ENCODE measurements around the gene GLTPD2.

GLTPD2 gene

DNA sequence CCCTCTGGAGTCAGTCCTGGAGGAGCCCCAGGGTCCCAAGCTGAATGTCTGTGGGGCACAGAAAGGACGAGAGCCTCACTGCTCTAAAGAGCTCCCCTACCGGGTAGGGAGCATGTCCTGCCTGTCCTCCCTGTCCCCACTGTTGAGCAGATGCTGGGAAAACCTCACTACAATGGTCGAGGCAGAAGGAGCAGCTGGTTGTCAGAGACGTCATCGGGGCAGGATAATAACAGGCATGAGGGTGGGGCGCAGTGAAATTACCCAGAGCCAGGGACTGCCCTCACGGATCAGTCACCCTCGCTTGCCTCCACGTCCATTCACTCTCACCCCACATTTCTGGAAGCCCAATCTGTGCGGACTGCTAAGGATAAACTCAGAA is 16.5 kb upstream of the GLTPD2 start:
- DNase-seq: no peak

DNA sequence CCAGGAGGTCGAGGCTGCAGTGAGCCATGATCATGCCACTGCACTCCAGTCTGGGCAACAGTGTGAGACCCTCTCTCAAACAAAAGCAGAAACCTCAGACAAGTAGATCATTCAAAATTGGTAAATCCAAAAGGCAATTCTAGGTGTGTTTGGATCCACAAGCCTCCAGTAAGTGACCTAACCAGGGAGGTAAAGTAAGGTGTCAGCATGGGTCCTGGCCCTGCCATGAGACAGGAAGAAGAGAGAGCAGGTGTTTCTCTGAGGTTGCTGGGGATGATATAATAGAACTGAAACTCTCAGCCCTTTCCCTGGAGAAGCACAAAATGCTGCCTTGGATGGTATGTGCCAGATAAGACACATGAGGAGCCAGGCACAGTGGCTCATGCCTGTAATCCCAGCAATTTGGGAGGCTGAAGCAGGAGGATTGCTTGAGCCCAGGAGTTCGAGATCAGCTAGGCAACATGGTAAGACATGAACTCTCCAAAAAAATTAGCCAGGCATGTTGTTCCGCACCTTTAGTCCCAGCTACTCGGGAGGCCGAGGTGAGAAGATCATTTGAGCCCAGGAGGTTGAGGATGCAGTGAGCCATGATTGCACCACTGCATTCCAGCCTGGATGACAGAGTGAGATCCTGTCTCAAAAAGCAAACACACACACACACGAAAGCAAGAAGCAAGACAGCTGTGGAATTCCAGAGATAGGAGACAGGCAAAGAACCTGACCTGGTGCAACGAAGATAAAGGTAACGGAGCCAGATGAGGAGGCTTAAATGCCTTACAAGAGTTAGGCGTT is 10.6 kb upstream of the GLTPD2 start:
- DNase-seq: no peak

DNA sequence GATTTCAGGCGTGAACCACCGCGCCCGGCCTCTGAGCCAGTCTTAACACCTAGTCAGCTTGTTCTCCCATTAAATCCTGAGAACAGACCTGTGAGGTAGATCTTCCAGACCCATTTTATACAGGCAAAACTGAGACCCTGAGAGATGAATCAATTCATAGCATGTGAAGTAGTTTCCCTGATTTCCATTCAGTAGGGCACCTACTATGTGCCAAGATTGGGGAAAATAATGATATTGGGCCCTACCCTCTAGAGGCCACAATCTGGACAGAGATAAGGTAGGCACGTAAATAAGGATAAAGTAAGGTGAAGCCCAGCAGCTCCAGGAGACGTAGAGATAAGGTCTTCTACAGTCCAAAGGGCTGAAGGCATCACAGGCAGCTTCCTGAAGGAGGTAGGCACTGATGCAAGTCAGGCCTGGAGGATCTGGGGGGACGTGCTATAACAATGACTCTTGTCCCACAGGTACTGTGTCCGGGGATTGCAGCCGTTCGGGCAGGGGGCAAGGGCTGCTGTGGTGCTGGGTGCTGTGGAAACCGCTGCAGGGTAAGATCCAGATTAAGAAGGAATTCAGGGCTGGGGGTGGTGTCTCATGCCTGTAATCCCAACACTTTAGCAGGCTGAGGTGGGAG is 8.3 kb upstream of the GLTPD2 start:
- no peak for DNase-seq

- DNase-seq: no peak
These were observed 6.1 kb upstream of the GLTPD2 start for GRCh38 chr17:4782652-4783051.

DNA sequence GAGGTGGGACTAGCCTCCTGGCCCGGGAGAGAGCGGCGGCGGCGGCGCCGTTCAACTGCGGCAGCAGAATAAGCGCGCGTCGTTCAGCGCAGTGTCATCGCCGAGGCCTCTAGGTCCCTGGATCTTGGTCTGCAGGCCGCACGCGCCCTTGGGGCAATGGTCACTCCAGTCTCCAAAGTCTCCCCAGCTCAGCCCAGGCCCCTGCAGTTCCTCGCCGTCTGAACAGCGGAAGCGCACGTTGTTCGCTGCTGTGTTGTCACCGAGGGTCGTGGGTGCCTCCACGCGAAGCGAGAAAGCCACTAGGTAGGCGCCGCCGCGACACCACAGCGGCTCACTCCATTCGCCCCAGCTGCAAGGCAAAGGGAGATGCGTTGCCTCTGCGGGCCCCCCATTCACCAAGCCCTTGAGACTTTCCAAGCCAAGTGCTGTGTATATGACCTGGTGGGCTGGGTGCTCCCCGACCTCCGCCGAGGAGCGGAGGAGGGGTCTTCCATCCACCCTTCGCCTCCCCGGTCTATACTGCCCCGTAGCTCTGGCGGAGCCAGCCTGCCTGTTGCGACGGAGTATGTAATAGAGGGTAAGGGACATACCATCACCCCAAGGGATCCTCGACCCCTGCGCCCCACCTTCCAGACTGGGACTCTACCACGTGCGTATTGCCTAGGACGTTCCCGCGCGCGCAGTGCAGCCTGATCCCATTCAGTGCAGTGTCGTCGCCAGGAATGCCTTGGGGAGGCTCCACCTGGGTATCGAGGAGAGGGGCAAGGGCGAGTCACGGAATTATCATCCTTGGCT is 3.3 kb upstream of the GLTPD2 start:
- no peak for DNase-seq

DNA sequence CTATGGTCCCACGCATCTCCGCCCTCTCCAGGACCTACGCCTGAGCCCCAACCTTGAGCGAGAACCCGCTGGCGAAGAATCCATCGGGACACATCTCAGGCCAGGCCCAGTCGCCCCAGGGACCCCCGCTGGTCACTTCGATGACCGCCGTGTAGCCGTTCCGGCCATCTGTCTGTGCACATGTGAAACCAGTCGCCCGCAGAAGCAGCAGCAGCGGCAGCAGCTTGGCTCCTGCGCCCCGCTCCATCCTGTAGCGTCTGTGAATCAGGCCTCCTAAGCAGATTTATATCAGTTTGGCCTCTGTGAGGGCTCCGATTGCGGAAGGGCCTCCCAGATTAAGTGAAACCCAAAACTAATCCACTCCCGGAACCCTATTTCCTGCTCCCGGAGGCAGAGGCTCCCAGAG is 2.7 kb upstream of the GLTPD2 start, which contains the start of gene VMO1:
Gene VMO1, minus strand, starts transcription at position 259 of the 406 bp plus-strand sequence. Its CDS starts 12 bp downstream, at position 247.
- DNase-seq: no peak

DNA sequence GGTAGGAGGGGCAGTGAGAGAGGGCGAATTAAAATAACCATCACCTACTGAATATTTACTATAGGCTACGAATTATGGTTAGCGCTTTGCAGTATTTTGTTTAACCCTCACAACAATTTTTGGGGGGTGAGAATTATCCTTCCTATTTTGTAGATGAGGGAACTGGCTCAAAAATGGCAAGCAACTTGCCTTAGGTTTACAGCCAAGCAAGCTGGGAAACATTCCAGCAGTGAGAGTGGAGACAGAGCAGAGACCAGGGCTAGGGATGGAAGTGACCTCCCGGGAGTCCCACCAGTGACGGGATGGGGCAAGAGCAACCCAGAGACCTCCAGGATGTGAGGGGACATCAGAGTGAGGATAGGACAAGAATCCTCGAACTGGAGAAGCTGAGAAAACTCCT is 2.2 kb upstream of the GLTPD2 start:
- no peak for DNase-seq

DNA sequence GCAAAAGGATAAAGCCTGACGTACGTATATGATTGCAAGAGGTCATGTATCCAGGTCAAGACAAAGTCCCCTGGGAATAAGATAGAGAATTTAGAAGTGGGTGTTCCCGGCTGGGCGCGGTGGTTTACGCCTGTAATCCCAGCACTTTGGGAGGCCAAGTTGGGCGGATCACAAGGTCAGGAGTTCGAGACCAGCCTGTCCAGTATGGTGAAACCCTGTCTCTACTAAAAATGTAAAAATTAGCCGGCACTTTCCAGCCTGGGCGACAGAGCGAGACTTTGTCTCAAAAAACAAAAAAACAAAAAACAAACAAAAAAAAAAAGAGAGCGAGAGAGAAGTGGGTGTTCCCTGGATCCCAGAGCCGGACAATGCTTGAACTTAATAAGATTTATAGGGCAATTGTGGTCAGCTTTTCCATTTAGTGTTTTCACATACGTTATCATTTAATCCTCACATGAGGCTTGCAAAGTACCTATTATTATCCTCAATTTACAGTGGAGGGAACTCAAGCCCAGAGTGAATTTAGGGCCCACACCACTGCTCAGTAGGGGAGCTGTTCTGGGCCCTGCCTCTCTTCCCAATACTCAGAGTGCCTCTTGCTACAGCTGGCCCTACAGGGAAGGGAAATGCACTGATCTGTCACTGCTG is 481 bp upstream of the GLTPD2 start:
- DNase-seq: no peak

GRCh38 chr17:4789701-4789950 is 862 bp downstream of the GLTPD2 start:
- no peak for DNase-seq

- DNase-seq: peak; percentile 95
These were observed 1.4 kb downstream of the GLTPD2 start for GRCh38 chr17:4789951-4790704.

DNA sequence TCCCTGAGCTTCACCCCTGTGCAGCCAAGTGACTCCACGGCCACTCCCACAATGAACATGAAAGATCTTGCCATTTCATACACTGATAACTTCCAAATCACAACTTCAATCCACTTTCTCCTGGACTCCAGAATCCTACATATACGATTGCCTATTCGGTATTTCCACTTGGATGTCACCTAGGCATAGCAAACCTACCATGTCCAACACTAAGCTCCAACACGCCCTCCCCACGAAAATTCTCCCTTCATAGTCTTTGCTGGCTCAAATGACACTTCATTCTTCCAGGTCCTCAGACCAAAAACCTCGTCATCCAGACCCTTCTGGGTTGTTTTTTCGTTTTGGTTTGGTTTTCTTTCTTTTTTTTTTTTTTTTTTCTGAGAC is 1.9 kb downstream of the GLTPD2 start:
- DNase-seq: no peak

DNA sequence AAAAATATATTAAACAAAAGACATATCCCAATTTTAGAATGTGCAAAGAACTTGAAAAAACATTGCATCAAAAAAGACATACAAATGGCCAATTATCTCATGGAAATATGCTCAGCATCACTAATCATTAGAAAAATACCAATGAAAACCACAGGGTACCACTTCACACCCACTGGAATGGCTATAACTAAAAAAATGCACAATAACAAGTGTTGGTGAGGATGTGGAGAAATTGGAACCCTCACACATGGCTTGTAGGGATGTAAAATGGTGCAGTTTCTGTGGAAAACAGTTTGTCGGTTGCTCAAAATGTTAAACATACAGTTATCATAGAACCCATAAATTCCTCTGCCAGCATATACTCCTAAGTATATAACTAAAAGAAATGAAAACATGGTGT is 6.4 kb downstream of the GLTPD2 start:
- no peak for DNase-seq

GRCh38 chr17:4796552-4796920 is 7.8 kb downstream of the GLTPD2 start:
- DNase-seq: peak; percentile 61

DNA sequence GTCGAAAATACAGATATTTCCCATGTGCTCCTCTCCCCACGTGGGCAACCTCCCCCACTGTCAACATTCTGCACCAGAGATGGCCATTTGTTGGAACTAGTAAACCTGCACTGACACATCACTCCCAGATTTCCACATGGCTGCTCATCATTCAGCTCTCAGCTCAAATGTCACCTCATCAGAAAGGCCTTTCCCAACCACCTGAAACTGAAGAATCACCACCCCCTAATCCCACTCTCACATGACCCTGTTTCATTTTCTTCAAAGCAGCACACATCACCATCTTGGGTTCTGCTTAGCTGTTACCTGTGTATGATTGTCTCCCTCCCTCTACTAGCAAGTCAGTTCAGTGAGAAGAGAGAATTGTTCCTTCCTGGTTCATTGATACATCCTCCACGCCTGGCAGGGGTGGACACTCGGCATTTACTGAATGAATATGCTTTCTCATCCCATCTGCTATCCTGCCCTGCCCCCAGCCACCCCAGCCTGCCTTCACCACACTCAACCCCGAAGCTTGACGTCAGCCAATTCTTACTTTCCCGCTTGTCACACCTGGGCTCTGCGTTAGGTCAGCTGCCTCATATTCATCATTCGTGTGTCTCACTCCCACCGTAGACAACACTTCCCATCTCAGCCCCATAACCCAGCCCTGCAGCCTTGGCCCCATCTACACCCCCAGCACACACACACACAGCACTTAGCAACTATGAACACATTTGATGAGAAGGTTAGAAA is 11.9 kb downstream of the GLTPD2 start:
- DNase-seq: no peak

DNA sequence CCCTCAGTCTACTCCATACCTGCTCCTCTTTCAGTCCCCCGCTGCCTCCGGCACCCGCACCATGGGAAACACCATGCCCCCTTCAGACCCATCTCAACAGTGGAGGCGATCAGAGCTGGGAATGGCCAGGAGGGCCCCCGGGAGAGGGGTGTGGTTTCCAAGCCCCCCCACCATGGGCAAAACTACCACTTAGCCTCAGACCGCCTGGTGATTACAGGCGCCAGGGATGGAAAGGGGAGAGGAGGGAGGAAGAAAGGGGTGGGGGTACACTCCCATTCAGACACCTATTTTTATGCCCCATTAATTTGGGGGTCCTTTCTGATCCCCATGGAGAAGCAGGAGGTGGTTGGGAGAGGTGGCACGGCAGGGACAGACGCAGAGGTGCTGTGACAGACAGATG is 13.5 kb downstream of the GLTPD2 start, which contains the start of gene C17orf114:
Gene C17orf114, minus strand, starts transcription at position 101 of the 400 bp plus-strand sequence.
- no peak for DNase-seq

DNA sequence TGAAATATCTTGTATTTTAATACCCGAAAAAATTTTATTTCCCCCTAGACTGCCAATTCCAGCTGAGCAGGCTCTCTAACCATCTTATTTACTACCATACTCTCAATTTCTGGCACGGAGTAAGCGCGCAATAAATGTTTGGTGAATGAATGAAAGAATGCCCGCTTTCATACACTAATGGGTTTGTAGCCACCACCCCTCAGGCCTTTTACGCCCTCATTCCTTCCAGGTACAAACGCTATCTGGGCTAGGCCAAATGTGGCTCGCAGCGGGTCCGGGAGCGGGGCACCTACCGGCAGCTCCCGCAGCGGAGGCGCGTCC is 17.7 kb downstream of the GLTPD2 start:
- DNase-seq: peak; percentile 58

- DNase-seq: peak; percentile 90
These were observed 18.2 kb downstream of the GLTPD2 start, which contains the start of gene PLD2 for GRCh38 chr17:4806777-4807604. Gene PLD2, plus strand, starts transcription at chr17:4807152. Its CDS starts 621 bp downstream, at chr17:4807773.

- DNase-seq: no peak
These were observed 19.0 kb downstream of the GLTPD2 start for GRCh38 chr17:4807605-4808377.

DNA sequence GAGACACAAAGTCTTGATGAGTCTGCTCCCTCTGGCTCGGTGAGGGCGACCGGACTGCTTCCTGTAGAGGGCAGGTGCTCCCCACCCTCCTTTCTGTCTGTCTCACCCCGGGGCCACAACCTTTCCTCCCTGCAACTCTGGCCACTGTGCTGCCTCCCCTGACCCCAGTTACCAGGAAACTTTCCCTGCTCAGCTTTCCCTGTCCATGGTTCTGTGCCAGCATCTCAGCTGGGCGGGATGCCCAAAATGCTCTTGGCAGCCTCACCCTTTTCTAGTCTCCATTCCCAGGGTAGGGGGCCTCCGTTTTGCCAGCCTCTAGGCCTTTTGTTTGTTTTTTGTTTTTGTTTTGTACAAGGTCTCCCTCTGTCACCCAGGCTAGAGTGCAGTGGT is 19.6 kb downstream of the GLTPD2 start:
- no peak for DNase-seq

GRCh38 chr17:4810696-4811290 is 22.0 kb downstream of the GLTPD2 start:
- DNase-seq: peak; percentile 42
